SH-SY5Y (cell line): Measurements from ENCODE around the gene CRP.

Experiments used
- GATA2 ChIP-seq: IDR thresholded peaks from 2 replicates; pipeline ENCODE4 v1.6.1; 2011; ENCODE audit warnings: mild to moderate bottlenecking, low read depth, low read length
- GATA3 ChIP-seq: IDR thresholded peaks from 2 replicates; pipeline ENCODE4 v1.6.1; 2011; ENCODE audit warnings: low read depth, mild to moderate bottlenecking, low read length, moderate library complexity

DNA sequence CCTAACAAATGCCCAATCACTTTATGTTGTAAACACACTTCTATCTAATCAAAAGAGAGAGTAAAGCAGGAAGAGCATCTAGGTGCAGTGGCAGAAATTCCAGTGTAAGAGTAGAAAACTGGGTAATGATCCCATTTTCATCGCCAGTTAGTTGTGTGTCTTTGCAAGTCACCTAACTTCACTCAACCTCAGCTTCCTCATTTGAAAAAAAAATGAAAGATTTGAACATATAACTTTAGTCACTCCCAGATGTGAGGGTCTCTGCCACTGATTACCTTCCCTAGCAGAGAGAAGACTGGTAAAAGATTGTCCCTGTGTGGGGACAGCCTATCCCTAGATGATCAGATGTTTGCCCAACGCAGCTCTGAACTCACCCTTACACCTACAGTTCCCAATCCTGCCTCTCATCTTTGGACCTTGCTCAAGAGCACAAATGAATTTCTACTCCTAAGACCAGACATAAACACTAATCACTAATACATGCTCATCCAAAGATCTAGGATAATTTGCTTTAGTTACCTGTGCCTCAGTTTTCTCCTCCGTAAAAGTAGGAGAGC lies 41.1 kb upstream of the CRP start:
- TF ChIP-seq GATA2: no peak
- TF ChIP-seq GATA3: no peak
